GM12875 (cell line): Measurements from ENCODE around the gene IFTAP.

ENCODE experiments used
- H3K4me3 ChIP-seq: one replicate; pipeline ENCODE4 v1.5.1; 2011; ENCODE audit warnings: low read depth, low read length, control low read depth
- CTCF ChIP-seq: IDR thresholded peaks from 2 replicates; pipeline ENCODE4 v1.5.1; 2011; ENCODE audit warnings: low read depth, mild to moderate bottlenecking, control low read depth, inconsistent platforms, low read length, moderate library complexity, borderline replicate concordance; ENCODE audit not compliant: insufficient read depth

Gene IFTAP

GRCh38 chr11:36696550-36696949, 102.2 kb downstream of the IFTAP start:
- no peak overlapping the region for H3K4me3 ChIP-seq
- no peak for TF ChIP-seq CTCF

GRCh38 chr11:36699271-36699670, 105.0 kb downstream of the IFTAP start:
- no peak for TF ChIP-seq CTCF
- H3K4me3 ChIP-seq = no peak overlapping the region

GRCh38 chr11:36700246-36700645, 105.9 kb downstream of the IFTAP start:
- no peak for TF ChIP-seq CTCF
- H3K4me3 ChIP-seq = no peak overlapping the region

GRCh38 chr11:36702330-36703054, 108.2 kb downstream of the IFTAP start:
- TF ChIP-seq CTCF = peak; percentile 67
- H3K4me3 ChIP-seq = no peak overlapping the region

GRCh38 chr11:36703055-36703404, 108.7 kb downstream of the IFTAP start:
- H3K4me3 ChIP-seq = no peak overlapping the region
- no peak for TF ChIP-seq CTCF
